BE2C (cell line): ENCODE measurements around the gene CEACAM19.
"Not testable (repeated sequence)": the region's sequence is repeated elsewhere in the genome, so short reads cannot be mapped to it uniquely, and the experiment has no call there.

Experiments used
- DNase-seq: peaks from one replicate; pipeline ENCODE4 v3.0.0-alpha.2; 2020
- H3K27me3 ChIP-seq: fragments of 250-450 bp; sonication (Bioruptor Pico); 2 replicates; pipeline ENCODE4 v1.5.1; 2020; ENCODE audit warnings: mild to moderate bottlenecking
- H3K36me3 ChIP-seq: fragments of 250-450 bp; sonication (Bioruptor Pico); 2 replicates; pipeline ENCODE4 v1.5.1; 2020; ENCODE audit warnings: mild to moderate bottlenecking
- H3K4me1 ChIP-seq: fragments of 250-450 bp; sonication (Bioruptor Pico); 2 replicates; pipeline ENCODE4 v1.5.1; 2020
- H3K4me3 ChIP-seq: 2 replicates; pipeline ENCODE4 v1.5.1; 2011; ENCODE audit warnings: low read depth, low read length
- H3K9me3 ChIP-seq: fragments of 250-450 bp; sonication (Bioruptor Pico); 2 replicates; pipeline ENCODE4 v1.5.1; 2020
- CTCF ChIP-seq: IDR thresholded peaks from 2 replicates; pipeline ENCODE4 v1.5.1; 2012; ENCODE audit warnings: mild to moderate bottlenecking, low read depth, low read length

CEACAM19 gene

DNA sequence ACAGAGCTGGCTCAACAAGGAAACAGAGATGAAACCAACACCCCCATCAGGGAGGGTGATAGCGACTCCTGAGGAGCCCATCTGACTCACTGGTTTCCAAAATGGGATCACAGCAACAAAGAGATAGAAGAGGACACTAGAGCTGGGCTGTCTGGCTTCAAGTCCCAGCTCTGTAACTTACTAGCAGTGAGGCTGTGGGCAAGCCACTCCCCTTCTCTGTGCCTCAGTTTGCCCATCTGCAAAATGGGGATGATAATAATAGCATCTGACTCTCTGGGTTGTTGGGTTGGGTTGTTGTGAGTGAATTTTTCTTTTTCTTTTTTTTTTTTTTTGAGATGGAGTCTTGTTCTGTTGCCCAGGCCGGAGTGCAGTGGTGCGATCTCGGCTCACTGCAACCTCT, 43.7 kb upstream of the CEACAM19 start:
- no peak for DNase-seq
- Histone ChIP-seq H3K4me3 (no peak overlapping the region), H3K27me3 (no peaks in the 10 kb centered on the region), H3K36me3 (no peaks in the 10 kb centered on the region), H3K9me3 (no peaks in the 10 kb centered on the region; the same call in 1 of the 2 replicates), H3K4me1 (peaks cover 2% of the 10 kb centered on the region; the same call in 1 of the 2 replicates)
- no peak for TF ChIP-seq CTCF

- no peaks in the 10 kb centered on the region; the same call in 1 of the 2 replicates for H3K9me3 ChIP-seq
- H3K36me3 ChIP-seq = no peaks in the 10 kb centered on the region
- TF ChIP-seq CTCF = no peak
- H3K4me1 ChIP-seq = peaks cover 2% of the 10 kb centered on the region; the same call in 1 of the 2 replicates
- H3K27me3 ChIP-seq = no peaks in the 10 kb centered on the region
- no peak for DNase-seq
- H3K4me3 ChIP-seq = no peak overlapping the region
Measured at GRCh38 chr19:44628793-44629192, 42.5 kb upstream of the CEACAM19 start.

DNA sequence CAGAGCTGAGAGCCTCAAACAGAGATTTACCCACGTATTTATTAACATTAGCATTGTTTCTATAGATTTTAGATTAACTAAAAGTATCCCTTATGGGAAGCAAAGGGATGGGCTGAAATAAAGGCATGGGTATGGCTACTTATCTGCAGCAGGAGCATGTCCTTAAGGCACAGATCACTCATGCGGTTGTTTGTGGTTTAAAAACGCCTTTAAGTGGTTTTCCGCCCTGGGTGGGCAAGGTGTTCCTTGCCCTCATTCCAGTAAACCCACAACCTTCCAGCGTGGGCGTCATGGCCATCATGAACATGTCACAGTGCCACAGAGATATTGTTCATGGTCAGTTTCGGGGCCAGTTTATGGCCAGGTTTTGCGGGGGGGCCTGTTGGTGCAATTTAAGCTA, 39.7 kb upstream of the CEACAM19 start:
- H3K4me1 ChIP-seq, H3K4me3 ChIP-seq, H3K9me3 ChIP-seq, H3K27me3 ChIP-seq, H3K36me3 ChIP-seq, DNase-seq: not testable (repeated sequence)

DNA sequence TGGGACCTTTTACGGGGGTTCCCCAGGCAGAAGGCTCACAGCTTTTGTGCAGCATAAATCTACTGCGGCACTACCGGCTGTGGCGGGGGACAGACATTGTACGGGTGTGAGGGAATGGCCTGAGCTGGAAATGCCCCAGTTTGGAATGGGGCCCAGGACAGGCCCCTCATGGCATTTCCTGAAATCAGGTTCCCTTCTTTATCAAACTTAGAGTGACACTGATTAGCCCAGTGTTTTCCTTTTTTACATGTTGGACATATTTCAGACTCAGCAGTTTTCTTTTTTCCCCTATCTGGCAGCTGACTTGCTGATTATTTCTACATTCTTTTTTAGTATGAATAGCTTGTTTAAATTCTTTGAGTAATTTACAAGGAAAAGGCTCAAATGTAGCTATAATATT, 37.2 kb upstream of the CEACAM19 start:
- not testable (repeated sequence) for H3K4me1 ChIP-seq

DNA sequence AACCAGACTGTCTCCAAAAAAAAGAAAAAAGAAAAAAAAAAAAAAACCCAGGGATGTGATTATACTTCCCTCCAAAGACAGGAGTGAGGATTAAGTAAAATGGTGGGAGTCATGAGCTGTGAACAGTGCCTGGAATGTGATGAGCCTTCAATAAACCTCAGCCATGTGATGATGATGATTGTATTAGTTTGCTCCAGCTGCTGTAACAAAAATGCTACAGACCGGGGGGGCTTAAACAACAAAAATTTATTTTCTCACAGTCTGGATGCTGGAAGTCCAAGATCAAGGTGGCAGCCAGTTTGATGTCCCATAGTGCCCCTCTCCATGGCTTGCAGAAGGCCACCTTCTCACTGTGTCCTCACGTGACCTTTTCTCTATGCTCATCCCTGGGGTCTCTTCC, 36.5 kb upstream of the CEACAM19 start:
- H3K9me3 ChIP-seq = no peaks in the 10 kb centered on the region
- H3K27me3 ChIP-seq = no peaks in the 10 kb centered on the region
- no peak overlapping the region for H3K4me3 ChIP-seq
- H3K36me3 ChIP-seq = no peaks in the 10 kb centered on the region
- TF ChIP-seq CTCF = no peak
- no peak for DNase-seq
- H3K4me1 ChIP-seq = peaks cover 2% of the 10 kb centered on the region; the same call in 1 of the 2 replicates

More for the DNA sequence above, 37.2 kb upstream of the CEACAM19 start:
- not testable (repeated sequence) for H3K27me3 ChIP-seq, H3K9me3 ChIP-seq, H3K4me3 ChIP-seq, DNase-seq, H3K36me3 ChIP-seq

DNA sequence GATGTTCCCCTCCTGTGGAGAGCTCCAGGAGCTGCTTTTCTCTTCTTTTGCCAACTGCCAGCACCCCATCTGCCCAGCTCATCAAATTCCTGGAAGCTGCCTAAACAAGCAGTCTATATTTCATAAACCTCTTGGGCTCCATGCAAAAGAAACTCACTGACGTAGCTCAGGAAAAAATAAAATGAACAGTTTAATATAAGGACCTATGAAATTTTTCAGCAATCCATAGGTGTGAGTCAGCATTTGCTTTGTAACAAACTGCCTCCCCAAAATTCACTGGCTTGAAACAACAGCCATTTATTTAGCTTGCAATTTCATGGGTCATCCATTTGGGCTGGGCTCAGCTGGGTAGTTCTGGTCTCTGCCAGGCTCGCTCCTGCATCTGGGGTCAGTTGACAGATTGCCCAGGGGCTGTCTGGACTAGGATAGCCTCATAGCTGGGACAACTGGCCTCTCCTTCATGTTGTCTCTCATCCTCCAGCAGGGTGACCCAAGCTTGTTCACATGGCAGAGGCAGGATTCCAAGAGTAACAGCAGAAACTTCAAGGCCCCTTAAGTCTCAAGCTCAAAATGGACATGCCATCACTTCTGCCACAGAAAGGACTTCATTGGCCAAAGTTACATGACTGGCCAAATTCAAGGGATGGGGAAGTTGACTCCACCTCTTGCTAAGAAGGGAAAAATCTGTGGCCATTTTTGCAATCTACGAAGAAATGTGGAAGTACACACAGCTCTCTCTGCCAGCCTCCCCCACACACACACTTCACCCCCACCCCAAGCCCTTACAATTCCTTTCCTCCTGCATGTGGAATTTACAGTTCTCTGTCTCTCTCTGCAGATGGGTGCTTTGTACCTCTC, 35.5 kb upstream of the CEACAM19 start:
- no peak for TF ChIP-seq CTCF
- H3K4me1 ChIP-seq = peaks cover 2% of the 10 kb centered on the region; the same call in 1 of the 2 replicates
- H3K4me3 ChIP-seq = no peak overlapping the region
- H3K9me3 ChIP-seq = no peaks in the 10 kb centered on the region
- DNase-seq = no peak
- no peaks in the 10 kb centered on the region for H3K27me3 ChIP-seq
- H3K36me3 ChIP-seq = no peaks in the 10 kb centered on the region
